HEK293 (cell line): ENCODE measurements around the gene TPST1.
"Not testable (repeated sequence)": the region's sequence is repeated elsewhere in the genome, so short reads cannot be mapped to it uniquely, and the experiment has no call there.

Experiments
- CTCF ChIA-PET: fragments of 350-600 bp; formaldehyde crosslinking; extraction: SDS; loops from one replicate; lab custom pipeline; 2021; ENCODE audit warnings: antibody characterized with exemption; lab: Yijun Ruan, JAX
- POLR2A ChIA-PET: fragments of 300-600 bp; formaldehyde crosslinking; extraction: SDS; loops from one replicate; lab custom pipeline; 2020; ENCODE audit warnings: antibody characterized with exemption, inconsistent platforms; lab: Yijun Ruan, JAX
- H3K27ac ChIP-seq: fragments of 200-500 bp; sonication (Bioruptor generic); 2 replicates; pipeline ENCODE4 v1.5.1; 2014; ENCODE audit warnings: low read depth, low read length, control low read depth, inconsistent platforms; ENCODE audit errors: extremely low read depth
- H3K36me3 ChIP-seq, 2 experiments: fragments of 200-500 bp in 1 of 2; sonication (Bioruptor generic) in 1 of 2; 1 replicate in 1 of 2; 2 replicates in 1 of 2; pipeline ENCODE4 v1.5.1; 2014 to 2017; ENCODE audit warnings: inconsistent platforms in 2 of 2, low read length in 2 of 2; ENCODE audit not compliant: control insufficient read depth in 2 of 2, insufficient read depth in 1 of 2
- H3K4me1 ChIP-seq: fragments of 200-500 bp; sonication (Bioruptor generic); 2 replicates; pipeline ENCODE4 v1.5.1; 2014; ENCODE audit warnings: mild to moderate bottlenecking, low read length, inconsistent platforms; ENCODE audit not compliant: control insufficient read depth, insufficient read depth
- H3K4me3 ChIP-seq: 2 replicates; pipeline ENCODE4 v1.5.1; 2011; ENCODE audit warnings: low read depth, mild to moderate bottlenecking, control low read depth, low read length, moderate library complexity
- H3K9me3 ChIP-seq: fragments of 200-500 bp; sonication (Bioruptor generic); 2 replicates; pipeline ENCODE4 v1.5.1; 2014; ENCODE audit warnings: low read depth, low read length, inconsistent platforms; ENCODE audit not compliant: control insufficient read depth, insufficient read depth
- BCL11B ChIP-seq: fragments of 450-650 bp; formaldehyde crosslinking; IDR thresholded peaks from 2 replicates; pipeline ENCODE4 v1.5.1; 2016; ENCODE audit warnings: low read depth, missing biosample characterization, missing genetic modification characterization
- KLF16 ChIP-seq: fragments of 450-650 bp; formaldehyde crosslinking; IDR thresholded peaks from 2 replicates; pipeline ENCODE4 v1.5.1; 2017; ENCODE audit warnings: missing biosample characterization, missing genetic modification characterization
- KLF17 ChIP-seq: fragments of 450-650 bp; formaldehyde crosslinking; IDR thresholded peaks from 2 replicates; pipeline ENCODE4 v1.5.1; 2016; ENCODE audit warnings: missing biosample characterization, missing genetic modification characterization
- OVOL3 ChIP-seq: fragments of 450-650 bp; formaldehyde crosslinking; IDR thresholded peaks from 2 replicates; pipeline ENCODE4 v1.5.1; 2016; ENCODE audit warnings: missing biosample characterization, missing genetic modification characterization
- PRDM1 ChIP-seq: fragments of 450-650 bp; formaldehyde crosslinking; IDR thresholded peaks from 2 replicates; pipeline ENCODE4; 2016; ENCODE audit warnings: missing biosample characterization, missing genetic modification characterization
- RBAK ChIP-seq: fragments of 450-650 bp; formaldehyde crosslinking; IDR thresholded peaks from 2 replicates; pipeline ENCODE4 v1.5.1; 2016; ENCODE audit warnings: missing biosample characterization, missing genetic modification characterization
- YY2 ChIP-seq: fragments of 450-650 bp; formaldehyde crosslinking; IDR thresholded peaks from 2 replicates; pipeline ENCODE4 v1.5.1; 2016; ENCODE audit warnings: missing biosample characterization, missing genetic modification characterization
- ZBTB48 ChIP-seq: fragments of 450-650 bp; formaldehyde crosslinking; IDR thresholded peaks from 2 replicates; pipeline ENCODE4 v1.5.1; 2016; ENCODE audit warnings: missing biosample characterization, missing genetic modification characterization
- ZFHX2 ChIP-seq: fragments of 450-650 bp; formaldehyde crosslinking; conservative IDR thresholded peaks from 2 replicates; pipeline ENCODE4 v1.5.1; 2016; ENCODE audit warnings: missing biosample characterization, missing genetic modification characterization
- ZFP3 ChIP-seq: fragments of 450-650 bp; formaldehyde crosslinking; IDR thresholded peaks from 2 replicates; pipeline ENCODE4 v1.5.1; 2016; ENCODE audit warnings: low read depth, missing biosample characterization, missing genetic modification characterization
- ZNF146 ChIP-seq: fragments of 450-650 bp; formaldehyde crosslinking; IDR thresholded peaks from 2 replicates; pipeline ENCODE4 v1.5.1; 2016; ENCODE audit warnings: missing biosample characterization, missing genetic modification characterization
- ZNF155 ChIP-seq: fragments of 450-650 bp; formaldehyde crosslinking; IDR thresholded peaks from 2 replicates; pipeline ENCODE4 v1.5.1; 2016; ENCODE audit warnings: missing biosample characterization, missing genetic modification characterization
- ZNF221 ChIP-seq: fragments of 450-650 bp; formaldehyde crosslinking; IDR thresholded peaks from 2 replicates; pipeline ENCODE4 v1.5.1; 2017; ENCODE audit warnings: missing biosample characterization, missing genetic modification characterization, borderline replicate concordance
- ZNF292 ChIP-seq: fragments of 450-650 bp; formaldehyde crosslinking; IDR thresholded peaks from 2 replicates; pipeline ENCODE4 v1.5.1; 2016; ENCODE audit warnings: low read depth, missing biosample characterization, missing genetic modification characterization, borderline replicate concordance
- ZNF302 ChIP-seq: fragments of 450-650 bp; formaldehyde crosslinking; IDR thresholded peaks from 2 replicates; pipeline ENCODE4 v1.5.1; 2016; ENCODE audit warnings: missing biosample characterization, missing genetic modification characterization, low read depth
- ZNF341 ChIP-seq: fragments of 450-650 bp; formaldehyde crosslinking; IDR thresholded peaks from 2 replicates; pipeline ENCODE4; 2016; ENCODE audit warnings: low read depth, missing biosample characterization, missing genetic modification characterization
- ZNF449 ChIP-seq: fragments of 450-650 bp; formaldehyde crosslinking; IDR thresholded peaks from 2 replicates; pipeline ENCODE4 v1.5.1; 2017; ENCODE audit warnings: missing biosample characterization, mild to moderate bottlenecking, missing genetic modification characterization, moderate library complexity
- ZNF521 ChIP-seq: fragments of 450-650 bp; formaldehyde crosslinking; IDR thresholded peaks from 2 replicates; pipeline ENCODE4 v1.5.1; 2017; ENCODE audit warnings: missing biosample characterization, mild to moderate bottlenecking, missing genetic modification characterization
- ZNF530 ChIP-seq: fragments of 450-650 bp; formaldehyde crosslinking; IDR thresholded peaks from 2 replicates; pipeline ENCODE4 v1.5.1; 2016; ENCODE audit warnings: low read depth, missing biosample characterization, missing genetic modification characterization
- ZNF629 ChIP-seq: fragments of 450-650 bp; formaldehyde crosslinking; IDR thresholded peaks from 2 replicates; pipeline ENCODE4 v1.5.1; 2017; ENCODE audit warnings: missing biosample characterization, missing genetic modification characterization
- ZNF658 ChIP-seq: fragments of 450-650 bp; formaldehyde crosslinking; IDR thresholded peaks from 2 replicates; pipeline ENCODE4; 2016; ENCODE audit warnings: missing biosample characterization, missing genetic modification characterization
- ZNF776 ChIP-seq: fragments of 450-650 bp; formaldehyde crosslinking; IDR thresholded peaks from 2 replicates; pipeline ENCODE4 v1.5.0; 2017; ENCODE audit warnings: missing biosample characterization, missing genetic modification characterization, borderline replicate concordance
- TF ChIP-seq, protein P1 (sequence below): fragments of 450-650 bp; formaldehyde crosslinking; IDR thresholded peaks from 2 replicates; pipeline ENCODE4 v1.5.1; 2016; ENCODE audit warnings: missing biosample characterization, missing genetic modification characterization

The TPST1 gene

DNA sequence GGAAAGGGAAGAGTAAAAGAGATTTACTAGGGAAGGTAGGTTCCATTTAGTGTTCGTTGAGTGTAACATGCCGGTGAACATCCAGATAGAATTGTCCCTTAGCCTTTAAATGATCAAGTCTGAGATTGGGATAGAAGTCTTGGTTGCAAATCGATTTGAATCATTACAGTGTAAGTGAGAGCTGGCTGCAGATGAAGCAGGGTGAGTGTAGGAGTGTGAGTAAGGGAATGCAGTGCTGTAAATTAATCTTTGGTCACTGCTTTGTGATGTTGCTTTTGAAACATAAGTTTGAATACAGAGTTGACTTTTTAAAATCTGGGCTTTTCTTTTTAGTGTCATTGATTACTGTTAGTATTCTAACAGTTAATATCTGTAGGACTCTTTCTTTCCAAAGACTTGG, 16.3 kb downstream of the TPST1 start:
- Histone ChIP-seq H3K4me1 (no peaks in the 10 kb centered on the region), H3K36me3 (no peaks in the 10 kb centered on the region)
- TF ChIP-seq, protein P1, sequence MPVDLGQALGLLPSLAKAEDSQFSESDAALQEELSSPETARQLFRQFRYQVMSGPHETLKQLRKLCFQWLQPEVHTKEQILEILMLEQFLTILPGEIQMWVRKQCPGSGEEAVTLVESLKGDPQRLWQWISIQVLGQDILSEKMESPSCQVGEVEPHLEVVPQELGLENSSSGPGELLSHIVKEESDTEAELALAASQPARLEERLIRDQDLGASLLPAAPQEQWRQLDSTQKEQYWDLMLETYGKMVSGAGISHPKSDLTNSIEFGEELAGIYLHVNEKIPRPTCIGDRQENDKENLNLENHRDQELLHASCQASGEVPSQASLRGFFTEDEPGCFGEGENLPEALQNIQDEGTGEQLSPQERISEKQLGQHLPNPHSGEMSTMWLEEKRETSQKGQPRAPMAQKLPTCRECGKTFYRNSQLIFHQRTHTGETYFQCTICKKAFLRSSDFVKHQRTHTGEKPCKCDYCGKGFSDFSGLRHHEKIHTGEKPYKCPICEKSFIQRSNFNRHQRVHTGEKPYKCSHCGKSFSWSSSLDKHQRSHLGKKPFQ (tag by site-specific recombination), result no peak
- TF ChIP-seq BCL11B (tag by site-specific recombination) (no peak), KLF16 (no peak), PRDM1 (tag by site-specific recombination) (peak; percentile 68; the same call in 1 of the 2 replicates), ZBTB48 (tag by site-specific recombination) (no peak)
- TF ChIP-seq, all 188 proteins: peak for 1
- H3K9me3 ChIP-seq, result no peaks in the 10 kb centered on the region
- no peak overlapping the region for H3K4me3 ChIP-seq
- ChIA-PET POLR2A (interaction anchor here (1.1 kb wide), 1 partner anchor 17 kb away, joined by 3 read pairs; no protein-coding TSS in a partner anchor), CTCF (no interaction called here)
- no peak overlapping the region for H3K27ac ChIP-seq

GRCh38 chr7:66227808-66228207, 22.7 kb downstream of the TPST1 start:
- H3K4me3 ChIP-seq, result no peak overlapping the region
- H3K4me1 ChIP-seq, result no peaks in the 10 kb centered on the region
- no peaks in the 10 kb centered on the region for H3K9me3 ChIP-seq
- no peaks in the 10 kb centered on the region for H3K36me3 ChIP-seq
- ChIA-PET CTCF (no interaction called here), POLR2A (no interaction called here)
- no peak overlapping the region for H3K27ac ChIP-seq
- TF ChIP-seq ZNF658 (tag by site-specific recombination) (no peak), YY2 (no peak), ZNF146 (tag by site-specific recombination) (0 out of 2 replicates have a peak, but pooled peaks have one; percentile 7), ZNF155 (tag by site-specific recombination) (no peak)
- TF ChIP-seq, all 188 proteins: peak for 1

GRCh38 chr7:66231326-66232216, 26.4 kb downstream of the TPST1 start:
- H3K27ac ChIP-seq, H3K9me3 ChIP-seq, CTCF ChIA-PET, H3K4me3 ChIP-seq, H3K36me3 ChIP-seq, H3K4me1 ChIP-seq: not testable (repeated sequence)
- POLR2A ChIA-PET, result interaction anchor here (0.7 kb wide), 1 partner anchor 238 kb away, joined by 3 read pairs; no protein-coding TSS in a partner anchor
- TF ChIP-seq ZNF146 (tag by site-specific recombination), result 0 out of 2 replicates have a peak, but pooled peaks have one; percentile 28

GRCh38 chr7:66233638-66234037, 28.5 kb downstream of the TPST1 start:
- Histone ChIP-seq H3K9me3 (no peaks in the 10 kb centered on the region), H3K4me1 (peaks cover 4% of the 10 kb centered on the region; the same call in 1 of the 2 replicates), H3K4me3 (no peak overlapping the region), H3K36me3 (no peaks in the 10 kb centered on the region), H3K27ac (no peak overlapping the region)
- CTCF ChIA-PET, result no interaction called here
- TF ChIP-seq RBAK (no peak), ZNF221 (no peak), ZNF292 (tag by site-specific recombination) (no peak), KLF17 (tag by site-specific recombination) (no peak), OVOL3 (no peak), ZNF521 (tag by site-specific recombination) (no peak), ZNF449 (no peak), ZNF530 (tag by site-specific recombination) (no peak), ZNF629 (tag by site-specific recombination) (no peak), ZFHX2 (tag by site-specific recombination) (no peak), ZNF776 (tag by site-specific recombination) (no peak), ZNF341 (no peak), ZFP3 (tag by site-specific recombination) (no peak), ZNF302 (tag by site-specific recombination) (no peak)
- POLR2A ChIA-PET, result no interaction called here
